Ramos (cell line): ENCODE measurements around the gene CYP46A1.

Experiments
- in situ Hi-C: fragments of 300-500 bp; cut with MboI; formaldehyde crosslinking; loops from one replicate; pipeline ENCODE4 v1.14.3; 2022; ENCODE audit warnings: low sequenced_read_pairs; ENCODE audit not compliant: unreplicated experiment

The CYP46A1 gene

DNA sequence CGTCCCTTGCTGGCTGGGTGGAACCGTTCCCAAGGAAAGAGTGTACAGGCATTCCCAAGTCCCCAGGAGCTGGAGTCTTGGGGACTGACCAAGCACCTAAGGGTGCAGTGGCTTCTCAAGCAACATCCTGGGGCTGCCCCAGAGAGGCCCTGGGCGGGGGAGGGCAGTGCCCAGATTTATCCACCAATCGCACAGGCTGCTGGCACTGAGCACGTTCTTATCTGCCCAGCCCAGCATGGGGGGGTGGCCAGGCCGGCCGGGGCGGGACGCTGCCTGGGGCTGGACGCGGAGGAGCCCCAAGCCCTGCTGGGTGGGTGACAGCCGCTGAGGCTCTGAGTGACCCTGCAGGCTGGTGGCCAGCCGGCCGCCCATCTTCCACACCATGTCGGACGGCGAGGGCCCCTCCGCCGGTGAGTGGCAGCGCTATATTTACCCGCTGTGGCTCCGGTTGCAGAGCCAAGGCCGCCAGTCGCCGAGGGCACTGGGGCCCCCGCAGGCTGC lies 53.4 kb downstream of the CYP46A1 start:
- in situ Hi-C loops = no loop called here

DNA sequence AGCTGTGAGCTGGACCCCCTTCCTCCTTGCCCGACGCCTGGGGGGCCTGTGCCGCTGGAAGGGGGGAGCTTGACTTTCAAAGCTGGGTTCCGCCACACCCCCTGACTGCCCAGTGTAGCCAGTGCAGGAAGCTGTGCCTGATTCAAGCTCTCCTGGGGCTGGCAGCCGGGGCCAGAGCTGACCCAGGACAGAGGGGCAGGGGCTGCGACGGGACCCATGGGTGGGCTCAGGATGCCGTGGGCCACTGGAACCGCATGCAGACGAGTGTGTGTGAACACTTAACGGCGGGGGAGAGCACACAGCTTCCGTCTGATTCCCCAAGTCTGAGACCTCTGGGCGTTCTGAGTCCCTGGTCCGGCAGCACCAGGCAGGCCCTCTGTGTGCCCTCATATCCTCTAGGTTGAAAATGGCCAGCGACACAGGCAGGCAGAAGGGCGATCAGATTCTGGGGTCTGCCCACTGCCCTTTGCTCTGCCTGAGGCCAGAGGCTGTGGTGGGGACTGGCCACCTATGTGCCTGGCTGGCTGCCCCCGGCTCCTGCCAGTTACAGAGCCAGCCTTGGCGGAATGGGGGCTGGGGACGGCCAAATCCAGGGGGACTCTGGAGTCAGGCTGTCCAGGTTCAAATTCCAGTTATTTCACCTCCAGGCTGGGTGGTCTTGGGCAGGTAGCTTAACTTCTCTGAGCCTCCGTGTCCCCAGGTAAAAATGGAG lies 54.0 kb downstream of the CYP46A1 start:
- in situ Hi-C loops = no loop called here

DNA sequence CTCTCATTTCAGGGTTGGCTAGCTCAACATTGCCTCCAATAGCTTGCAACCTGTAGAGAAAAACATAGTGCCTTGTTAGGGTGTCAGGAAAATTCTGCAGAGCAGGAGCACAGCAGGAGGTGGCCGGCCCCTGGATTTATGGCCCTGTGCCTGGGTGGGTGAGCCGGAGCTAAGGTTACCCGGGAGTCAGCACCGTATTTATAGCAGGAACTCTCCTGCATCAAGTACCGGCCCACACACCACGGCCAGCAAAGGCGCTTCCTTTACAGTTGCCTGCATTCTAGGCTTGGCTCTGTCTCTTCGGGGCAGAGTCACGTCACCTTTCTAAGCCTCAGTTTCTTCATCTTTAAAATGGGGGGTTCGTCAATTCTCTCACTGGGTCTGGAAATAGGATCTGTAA lies 56.3 kb downstream of the CYP46A1 start:
- in situ Hi-C loops = no loop called here

GRCh38 chr14:99741227-99741976 lies 57.3 kb downstream of the CYP46A1 start:
- in situ Hi-C loops = no loop called here

GRCh38 chr14:99742074-99742473 lies 58.0 kb downstream of the CYP46A1 start:
- in situ Hi-C loops = no loop called here

GRCh38 chr14:99742509-99743487 lies 58.7 kb downstream of the CYP46A1 start:
- in situ Hi-C loops = no loop called here

DNA sequence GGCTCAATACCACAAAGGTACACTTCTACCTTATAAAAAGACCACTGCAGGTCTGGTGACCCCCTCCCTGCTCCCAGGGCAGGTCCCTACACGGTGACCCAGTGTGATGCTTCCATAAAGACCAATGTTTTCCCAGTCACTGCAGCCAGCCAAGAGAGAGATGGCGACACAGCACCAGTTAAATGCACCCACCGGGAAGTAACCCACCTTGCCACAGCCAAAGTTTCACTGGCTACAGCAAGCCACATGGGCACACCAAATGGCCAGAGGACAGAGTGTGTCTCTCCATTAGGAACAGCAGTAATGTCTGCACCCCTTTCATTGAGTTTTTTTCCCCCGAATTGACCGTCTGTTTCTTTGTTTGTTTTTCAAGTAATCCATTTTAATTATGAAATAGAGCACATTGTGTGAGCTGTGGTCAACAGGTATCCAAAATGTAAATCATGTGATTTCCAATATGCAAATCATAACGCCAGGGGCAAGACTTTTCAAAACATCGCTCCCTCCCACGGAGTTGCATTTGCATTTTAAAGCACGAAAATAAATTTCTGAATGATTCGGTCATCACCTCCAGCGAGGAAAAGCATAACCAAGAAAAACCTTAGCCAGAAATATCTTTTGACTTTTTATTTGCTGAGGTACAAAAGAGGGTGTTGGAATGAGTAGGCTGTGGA lies 60.2 kb downstream of the CYP46A1 start:
- in situ Hi-C loops = no loop called here

DNA sequence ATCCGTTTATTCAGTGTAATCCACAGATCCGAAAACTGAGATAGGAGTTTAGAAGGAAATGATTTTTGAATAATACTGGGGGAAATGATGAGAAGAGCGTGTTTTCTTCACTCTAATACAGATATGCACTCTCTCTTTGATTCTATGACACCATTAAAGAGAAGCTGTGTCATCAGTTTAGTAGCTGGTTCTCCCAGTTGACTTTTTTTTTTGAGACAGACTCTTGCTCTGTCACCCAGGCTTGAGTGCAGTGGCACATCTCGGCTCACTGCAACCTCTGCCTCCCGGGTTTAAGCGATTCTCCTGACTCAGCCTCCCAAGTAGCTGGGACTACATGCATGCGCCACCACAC lies 60.8 kb downstream of the CYP46A1 start:
- in situ Hi-C loops = no loop called here

DNA sequence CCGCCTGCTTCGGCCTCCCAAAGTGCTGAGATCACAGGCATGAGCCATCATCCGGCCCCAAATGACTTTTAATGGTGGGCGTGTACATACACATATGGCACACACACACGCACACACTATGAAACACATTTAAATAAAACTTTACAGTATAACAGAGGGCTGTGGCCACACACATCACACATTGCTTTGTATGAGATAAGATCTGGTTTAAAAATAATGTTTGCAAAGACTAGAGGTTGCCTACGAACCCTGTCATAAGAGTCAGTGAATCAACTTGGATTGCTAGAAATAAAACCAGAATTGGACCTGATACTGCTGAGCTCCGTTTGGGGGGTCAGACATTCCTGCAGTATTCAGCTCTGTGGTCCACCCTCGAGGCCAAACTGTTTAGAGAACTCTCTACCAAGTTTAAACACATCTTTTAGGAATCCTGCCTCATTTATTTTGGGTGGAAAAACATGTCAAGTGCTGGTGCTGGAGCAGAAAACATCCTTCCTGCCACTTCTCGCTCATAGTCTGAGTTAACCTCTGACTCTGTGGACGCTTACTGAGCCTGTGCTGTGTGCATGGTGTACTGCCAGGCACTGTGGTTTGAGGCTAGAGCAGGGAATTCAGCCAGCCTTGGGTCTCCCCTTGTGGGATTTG lies 61.3 kb downstream of the CYP46A1 start:
- in situ Hi-C loops = no loop called here

DNA sequence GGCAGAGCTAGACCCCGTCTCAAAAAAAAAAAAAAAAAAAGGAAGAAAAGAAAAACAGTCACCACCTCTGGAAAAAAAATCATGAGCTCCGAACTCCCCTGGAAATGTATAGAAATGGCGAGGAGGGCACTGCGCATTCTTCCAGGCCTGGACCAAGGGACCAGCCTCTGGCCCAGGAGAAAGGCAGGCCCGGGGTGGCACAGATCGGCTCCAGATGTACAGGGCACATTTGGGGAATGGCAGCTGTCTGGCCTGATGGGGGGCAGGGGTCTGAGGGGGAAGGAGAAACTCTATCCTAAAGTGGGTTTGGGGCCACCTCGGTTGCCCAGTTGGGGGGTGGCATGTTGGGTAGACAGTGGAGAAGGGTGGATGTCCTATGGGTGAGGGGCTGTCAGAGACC lies 63.1 kb downstream of the CYP46A1 start:
- in situ Hi-C loops = no loop called here

- in situ Hi-C loops = no loop called here
These were observed 63.7 kb downstream of the CYP46A1 start for GRCh38 chr14:99747582-99748330.

GRCh38 chr14:99748529-99748928 lies 64.4 kb downstream of the CYP46A1 start:
- in situ Hi-C loops = no loop called here

DNA sequence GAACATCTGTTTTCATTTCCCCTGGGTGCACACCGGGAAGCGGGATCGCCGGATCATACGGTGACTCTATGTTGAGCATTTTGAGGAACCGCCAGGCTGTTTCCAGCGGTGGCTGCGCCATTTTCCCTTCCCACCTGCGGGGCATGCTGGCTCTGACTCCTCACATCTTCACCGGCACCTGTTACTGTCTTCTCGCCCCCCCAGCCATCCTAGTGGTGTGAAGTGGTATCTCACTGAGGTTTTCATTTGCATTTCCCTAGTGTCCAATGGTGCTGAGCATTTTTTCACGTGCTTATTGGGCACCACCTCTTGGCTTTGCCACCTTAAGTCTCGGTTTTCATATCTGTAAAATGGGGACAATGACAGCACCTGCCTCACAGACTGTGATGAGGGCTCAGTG lies 65.0 kb downstream of the CYP46A1 start:
- in situ Hi-C loops = no loop called here

DNA sequence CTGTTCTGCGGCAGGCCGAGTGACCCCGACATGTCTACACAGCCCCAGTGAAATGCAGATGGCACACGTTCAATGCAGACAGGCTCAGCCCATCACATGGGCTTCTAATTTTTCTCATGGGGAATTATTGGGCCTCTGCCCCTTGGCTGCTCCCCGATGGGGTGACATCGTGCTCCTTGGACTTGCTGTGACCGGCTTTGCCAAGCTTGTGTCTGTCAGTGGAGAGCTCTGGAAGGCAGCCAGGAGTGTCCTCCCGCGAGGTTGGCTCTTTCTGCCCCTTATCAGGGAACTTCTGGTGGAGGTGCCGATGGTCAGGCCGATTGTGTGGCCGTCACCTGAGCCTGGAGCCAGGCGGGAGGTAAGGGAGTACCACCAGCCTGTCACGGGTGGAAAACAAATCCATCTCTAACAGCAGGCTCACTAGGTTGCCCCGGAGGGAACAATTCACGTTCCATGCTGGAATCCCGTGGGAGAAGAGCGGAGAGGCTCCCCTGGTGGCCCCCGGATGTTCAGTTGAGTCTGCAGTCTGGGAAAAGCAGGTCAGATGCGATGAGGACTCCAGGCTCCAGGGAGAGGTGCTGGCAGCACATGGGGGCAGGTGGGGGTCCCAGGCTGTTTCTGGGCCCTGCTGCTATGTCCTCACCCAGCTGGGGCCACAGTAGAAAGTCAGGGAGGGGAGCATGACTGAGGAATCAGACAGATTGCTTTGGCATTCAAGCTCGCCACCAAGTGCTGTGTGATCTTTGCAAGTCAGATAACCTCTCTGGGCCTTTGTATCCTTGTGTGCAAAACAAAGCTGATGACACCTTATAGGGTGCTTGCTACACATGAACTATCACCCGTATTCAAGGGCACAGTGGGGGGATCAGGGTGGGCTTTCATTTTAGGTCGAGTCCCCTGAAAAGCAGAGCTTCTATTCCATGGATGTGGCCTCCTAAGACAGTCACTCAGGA lies 65.9 kb downstream of the CYP46A1 start:
- in situ Hi-C loops = no loop called here

- in situ Hi-C loops = no loop called here
These were observed 66.8 kb downstream of the CYP46A1 start for GRCh38 chr14:99750746-99751450.

- in situ Hi-C loops = no loop called here
These were observed 67.7 kb downstream of the CYP46A1 start for GRCh38 chr14:99751539-99752485.
